SU-DHL-6 (cell line): Measurements from ENCODE around the gene FAM20C.

Experiments used
- H2AFZ ChIP-seq: fragments of 200-600 bp; sonication (generic); 2 replicates; pipeline ENCODE4 v1.6.1; 2014; ENCODE audit warnings: low read depth, mild to moderate bottlenecking, moderate library complexity, mixed read lengths, antibody characterized with exemption, low read length; ENCODE audit not compliant: severe bottlenecking
- H3F3A ChIP-seq: fragments of 200-600 bp; shearing (Covaris generic); 2 replicates; pipeline ENCODE4 v1.6.0; 2016; ENCODE audit warnings: antibody characterized with exemption, mild to moderate bottlenecking; ENCODE audit not compliant: insufficient read depth
- H3K27ac ChIP-seq: fragments of 200-600 bp; sonication (generic); 2 replicates; pipeline ENCODE4 v1.5.1; 2016; ENCODE audit warnings: low read depth, mild to moderate bottlenecking, low read length, moderate library complexity, mixed read lengths
- H3K27me3 ChIP-seq: fragments of 200-600 bp; sonication (generic), shearing (Covaris generic); 2 replicates; pipeline ENCODE4 v1.6.0; 2014; ENCODE audit warnings: mild to moderate bottlenecking, low read length
- H3K36me3 ChIP-seq: fragments of 200-600 bp; sonication (generic); 2 replicates; pipeline ENCODE4 v1.6.1; 2014; ENCODE audit warnings: mild to moderate bottlenecking, low read length, mixed read lengths
- H3K4me2 ChIP-seq: fragments of 300-600, 200-600 bp; shearing (Covaris generic), sonication (generic); 2 replicates; pipeline ENCODE4 v1.6.0; 2014; ENCODE audit warnings: low read length, low read depth, mild to moderate bottlenecking; ENCODE audit not compliant: poor library complexity, severe bottlenecking
- H3K4me3 ChIP-seq: fragments of 200-600 bp; sonication (generic); 2 replicates; pipeline ENCODE4 v1.5.1; 2014; ENCODE audit warnings: antibody characterized with exemption, low read length, mild to moderate bottlenecking, mixed read lengths; ENCODE audit not compliant: insufficient read depth, poor library complexity, severe bottlenecking
- H3K79me2 ChIP-seq: fragments of 200-600 bp; sonication (generic); 2 replicates; pipeline ENCODE4 v1.6.1; 2014; ENCODE audit warnings: mild to moderate bottlenecking, low read length, moderate library complexity; ENCODE audit not compliant: insufficient read depth
- H3K9ac ChIP-seq: fragments of 200-600 bp; sonication (generic); 2 replicates; pipeline ENCODE4 v1.7.0; 2014; ENCODE audit warnings: mild to moderate bottlenecking, low read length
- H3K9me2 ChIP-seq: fragments of 200-600 bp; sonication (generic); replicated peaks from 2 replicates; pipeline ENCODE4 v1.6.1; 2014; ENCODE audit warnings: low read length; ENCODE audit not compliant: insufficient read depth
- H3K9me3 ChIP-seq: fragments of 200-600 bp; sonication (generic); 2 replicates; pipeline ENCODE4 v1.6.1; 2014; ENCODE audit warnings: low read length, mixed read lengths; ENCODE audit not compliant: insufficient read depth
- H4K20me1 ChIP-seq: fragments of 200-600 bp; sonication (generic); 2 replicates; pipeline ENCODE4 v1.6.1; 2014; ENCODE audit warnings: low read depth, mild to moderate bottlenecking, antibody characterized with exemption, low read length, moderate library complexity, mixed read lengths
- EZH2phosphoT487 ChIP-seq: fragments of 200-600 bp; sonication (generic), shearing (Covaris generic); conservative IDR thresholded peaks from 2 replicates; pipeline ENCODE4 v1.6.1; 2018; ENCODE audit warnings: mild to moderate bottlenecking, antibody characterized with exemption, low read length, moderate library complexity, mixed read lengths
- TF ChIP-seq, protein P1 (sequence below): fragments of 200-600 bp; sonication (generic); IDR thresholded peaks from one replicate; pipeline ENCODE4 v1.5.1; 2017; ENCODE audit warnings: antibody characterized with exemption, mild to moderate bottlenecking, low read length, moderate library complexity; ENCODE audit not compliant: insufficient read depth, poor library complexity, severe bottlenecking

Gene FAM20C

GRCh38 chr7:250523-250922 lies 58.2 kb downstream of the FAM20C start:
- Histone ChIP-seq H3K27ac (no peak overlapping the region), H3K4me2 (no peak overlapping the region), H2AFZ (no peak overlapping the region), H3K9me2 (no peaks in the 10 kb centered on the region), H3K9me3 (no peaks in the 10 kb centered on the region), H4K20me1 (no peaks in the 10 kb centered on the region), H3K27me3 (no peaks in the 10 kb centered on the region), H3K9ac (no peak overlapping the region), H3K4me3 (no peak overlapping the region), H3K36me3 (no peaks in the 10 kb centered on the region), H3F3A (no peaks in the 10 kb centered on the region), H3K79me2 (no peaks in the 10 kb centered on the region)
- no peak for TF ChIP-seq EZH2phosphoT487
- TF ChIP-seq, protein P1, sequence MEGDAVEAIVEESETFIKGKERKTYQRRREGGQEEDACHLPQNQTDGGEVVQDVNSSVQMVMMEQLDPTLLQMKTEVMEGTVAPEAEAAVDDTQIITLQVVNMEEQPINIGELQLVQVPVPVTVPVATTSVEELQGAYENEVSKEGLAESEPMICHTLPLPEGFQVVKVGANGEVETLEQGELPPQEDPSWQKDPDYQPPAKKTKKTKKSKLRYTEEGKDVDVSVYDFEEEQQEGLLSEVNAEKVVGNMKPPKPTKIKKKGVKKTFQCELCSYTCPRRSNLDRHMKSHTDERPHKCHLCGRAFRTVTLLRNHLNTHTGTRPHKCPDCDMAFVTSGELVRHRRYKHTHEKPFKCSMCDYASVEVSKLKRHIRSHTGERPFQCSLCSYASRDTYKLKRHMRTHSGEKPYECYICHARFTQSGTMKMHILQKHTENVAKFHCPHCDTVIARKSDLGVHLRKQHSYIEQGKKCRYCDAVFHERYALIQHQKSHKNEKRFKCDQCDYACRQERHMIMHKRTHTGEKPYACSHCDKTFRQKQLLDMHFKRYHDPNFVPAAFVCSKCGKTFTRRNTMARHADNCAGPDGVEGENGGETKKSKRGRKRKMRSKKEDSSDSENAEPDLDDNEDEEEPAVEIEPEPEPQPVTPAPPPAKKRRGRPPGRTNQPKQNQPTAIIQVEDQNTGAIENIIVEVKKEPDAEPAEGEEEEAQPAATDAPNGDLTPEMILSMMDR: no peak

GRCh38 chr7:251005-251404 lies 58.6 kb downstream of the FAM20C start:
- Histone ChIP-seq H3K27ac (no peak overlapping the region), H3K9me2 (no peaks in the 10 kb centered on the region), H3K4me2 (no peak overlapping the region), H3K79me2 (no peaks in the 10 kb centered on the region), H4K20me1 (no peaks in the 10 kb centered on the region), H2AFZ (no peak overlapping the region), H3K4me3 (no peak overlapping the region), H3K9me3 (no peaks in the 10 kb centered on the region), H3K9ac (no peak overlapping the region), H3F3A (no peaks in the 10 kb centered on the region), H3K27me3 (no peaks in the 10 kb centered on the region), H3K36me3 (no peaks in the 10 kb centered on the region)
- TF ChIP-seq EZH2phosphoT487: no peak
- TF ChIP-seq, protein P1: no peak

DNA sequence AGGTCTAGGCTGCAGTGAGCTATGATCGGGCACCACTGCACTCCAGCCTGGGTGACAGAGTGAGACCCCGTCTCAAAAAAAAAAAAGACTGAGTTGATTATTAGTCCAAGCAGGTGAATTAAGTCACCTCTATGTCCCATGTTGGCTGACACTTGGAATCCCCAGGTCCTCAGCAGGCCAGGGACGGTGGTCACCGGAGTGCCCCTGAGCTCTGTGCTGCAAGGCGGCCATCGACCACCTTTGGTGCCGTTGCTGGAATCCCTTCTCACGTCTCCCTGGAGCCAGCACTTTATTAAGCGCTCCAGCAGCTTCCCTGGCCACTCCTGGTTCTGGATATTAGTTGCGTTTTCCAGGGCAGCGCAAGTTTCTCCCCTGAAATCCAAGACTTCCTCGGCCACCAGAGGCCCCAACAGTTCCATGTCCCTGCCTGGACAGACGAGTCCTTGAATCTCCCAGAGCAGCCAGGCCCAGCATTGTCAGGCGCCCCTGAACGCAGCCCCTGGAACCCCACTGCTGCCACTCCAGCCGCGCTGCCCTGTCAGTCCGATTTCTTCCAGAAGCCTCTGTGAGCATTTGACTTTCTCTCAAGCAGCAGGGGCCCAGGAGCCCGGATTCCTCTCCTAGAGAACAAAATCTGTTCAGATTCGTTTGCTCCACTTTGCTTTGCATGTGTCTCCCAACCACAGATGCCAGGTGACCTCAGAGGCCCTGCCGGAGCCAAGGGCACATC lies 59.2 kb downstream of the FAM20C start:
- no peaks in the 10 kb centered on the region for H3K9me3 ChIP-seq
- H3K4me3 ChIP-seq: no peak overlapping the region
- no peaks in the 10 kb centered on the region for H4K20me1 ChIP-seq
- H2AFZ ChIP-seq: no peak overlapping the region
- no peak for TF ChIP-seq EZH2phosphoT487
- TF ChIP-seq, protein P1: no peak
- H3K27me3 ChIP-seq: no peaks in the 10 kb centered on the region
- no peak overlapping the region for H3K4me2 ChIP-seq
- H3K27ac ChIP-seq: no peak overlapping the region
- no peaks in the 10 kb centered on the region for H3K9me2 ChIP-seq
- H3K36me3 ChIP-seq: no peaks in the 10 kb centered on the region
- H3K9ac ChIP-seq: no peak overlapping the region
- H3F3A ChIP-seq: no peaks in the 10 kb centered on the region
- H3K79me2 ChIP-seq: no peaks in the 10 kb centered on the region
